ENCODE measurements around the gene DGAT2L6. TPM values are rescaled to one million over a fixed set of nuclear protein-coding genes. Genes with fewer than 3 reads are reported as not detected.

Gene DGAT2L6, protein sequence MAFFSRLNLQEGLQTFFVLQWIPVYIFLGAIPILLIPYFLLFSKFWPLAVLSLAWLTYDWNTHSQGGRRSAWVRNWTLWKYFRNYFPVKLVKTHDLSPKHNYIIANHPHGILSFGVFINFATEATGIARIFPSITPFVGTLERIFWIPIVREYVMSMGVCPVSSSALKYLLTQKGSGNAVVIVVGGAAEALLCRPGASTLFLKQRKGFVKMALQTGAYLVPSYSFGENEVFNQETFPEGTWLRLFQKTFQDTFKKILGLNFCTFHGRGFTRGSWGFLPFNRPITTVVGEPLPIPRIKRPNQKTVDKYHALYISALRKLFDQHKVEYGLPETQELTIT
- total RNA-seq = not detected

DNA sequence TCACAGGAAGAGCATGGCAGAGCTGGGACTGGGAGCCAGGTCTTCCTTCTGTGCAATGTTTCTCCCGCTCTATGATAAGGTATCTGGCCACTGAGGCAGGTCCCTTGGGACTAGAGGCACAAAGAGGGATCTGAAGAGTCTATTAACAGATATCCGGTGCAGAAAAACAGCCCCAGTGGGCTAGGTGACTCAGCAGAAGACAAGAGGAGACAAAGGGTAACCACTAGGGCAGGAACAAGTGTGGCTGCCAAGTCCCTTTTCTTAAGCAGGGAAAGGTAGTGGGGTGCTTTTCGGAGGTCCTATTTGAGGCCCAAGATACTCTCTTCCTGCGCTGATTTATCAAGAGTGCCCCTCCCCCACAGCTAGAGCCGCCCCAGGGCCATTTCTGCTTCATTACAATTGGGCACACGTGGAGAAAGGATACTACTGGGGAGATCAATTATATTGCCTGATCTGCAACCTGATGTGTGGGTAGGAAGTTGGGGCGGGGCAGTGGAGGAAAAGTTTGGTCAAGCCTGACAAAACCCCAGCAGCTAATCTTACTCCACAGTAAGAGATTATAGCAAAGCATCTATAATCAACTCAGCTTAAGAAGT, at the start of gene DGAT2L6:
TSS of gene DGAT2L6 (plus strand) at position 546 of the 596 bp plus-strand sequence. CDS start 100 bp downstream, outside the sequence.
- Mint-ChIP-seq H3K27me3 (peaks cover 0 to 6% of the 10 kb centered on the region in 2 donors), H3K36me3 (no peaks in the 10 kb centered on the region), H3K27ac (no peak within 1 kb of the TSS), H3K4me3 (no peak within 1 kb of the TSS), H3K9me3 (no peaks in the 10 kb centered on the region), H3K4me1 (ENCODE audit: low read depth in 2 of 2) (peaks cover 5 to 7% of the 10 kb centered on the region in 2 donors)
- no peak for DNase-seq (ENCODE audit: low spot score)
- ATAC-seq = no peak

GRCh38 chrX:70128071-70128470, 49.2 kb upstream of the DGAT2L6 start:
- H3K36me3 Mint-ChIP-seq = no peaks in the 10 kb centered on the region
- no peaks in the 10 kb centered on the region for H3K9me3 Mint-ChIP-seq
- H3K27ac Mint-ChIP-seq = no peak overlapping the region
- DNase-seq (ENCODE audit: low spot score) = no peak
- peaks cover 0 to 3% of the 10 kb centered on the region in 2 donors for H3K4me1 Mint-ChIP-seq (ENCODE audit: low read depth in 2 of 2)
- peaks cover 0 to 9% of the 10 kb centered on the region in 2 donors for H3K27me3 Mint-ChIP-seq
- no peak overlapping the region for H3K4me3 Mint-ChIP-seq
- ATAC-seq = no peak

- ATAC-seq = no peak
- Mint-ChIP-seq H3K27me3 (peaks cover 0 to 12% of the 10 kb centered on the region in 2 donors), H3K9me3 (no peaks in the 10 kb centered on the region), H3K27ac (no peak overlapping the region), H3K4me3 (no peak overlapping the region), H3K4me1 (ENCODE audit: low read depth in 2 of 2) (peaks cover 4 to 6% of the 10 kb centered on the region in 2 donors), H3K36me3 (no peaks in the 10 kb centered on the region)
- no peak for DNase-seq (ENCODE audit: low spot score)
Observed at GRCh38 chrX:70129816-70130215, 47.5 kb upstream of the DGAT2L6 start.

DNA sequence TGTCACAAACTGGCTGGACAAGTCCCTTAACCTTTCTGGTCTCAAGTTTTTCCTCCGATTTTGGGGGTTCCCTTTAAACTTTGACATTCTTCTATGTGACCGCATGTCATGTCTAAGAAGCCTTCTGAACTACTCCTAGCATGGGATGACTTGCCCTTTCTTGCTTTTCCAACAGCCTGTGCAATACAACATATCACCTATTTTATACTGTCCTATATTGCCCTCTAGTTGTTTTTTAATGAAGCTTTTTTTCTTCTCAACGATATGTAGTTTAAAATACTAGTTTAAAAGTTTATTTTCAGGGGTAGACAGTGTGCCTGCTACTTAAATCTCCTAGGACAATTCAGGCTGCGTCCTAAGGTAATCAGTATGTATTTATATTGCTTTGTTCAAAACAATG, 45.1 kb upstream of the DGAT2L6 start:
- no peak for ATAC-seq
- no peak for DNase-seq (ENCODE audit: low spot score)
- Mint-ChIP-seq H3K4me1 (ENCODE audit: low read depth in 2 of 2) (peaks cover 17 to 21% of the 10 kb centered on the region in 2 donors), H3K27me3 (peaks cover 0 to 15% of the 10 kb centered on the region in 2 donors), H3K27ac (peak overlapping the region in 1 of 2 donors; percentile 79), H3K4me3 (peak overlapping the region; percentile 17), H3K9me3 (no peaks in the 10 kb centered on the region), H3K36me3 (peaks cover 12% of the 10 kb centered on the region)

DNA sequence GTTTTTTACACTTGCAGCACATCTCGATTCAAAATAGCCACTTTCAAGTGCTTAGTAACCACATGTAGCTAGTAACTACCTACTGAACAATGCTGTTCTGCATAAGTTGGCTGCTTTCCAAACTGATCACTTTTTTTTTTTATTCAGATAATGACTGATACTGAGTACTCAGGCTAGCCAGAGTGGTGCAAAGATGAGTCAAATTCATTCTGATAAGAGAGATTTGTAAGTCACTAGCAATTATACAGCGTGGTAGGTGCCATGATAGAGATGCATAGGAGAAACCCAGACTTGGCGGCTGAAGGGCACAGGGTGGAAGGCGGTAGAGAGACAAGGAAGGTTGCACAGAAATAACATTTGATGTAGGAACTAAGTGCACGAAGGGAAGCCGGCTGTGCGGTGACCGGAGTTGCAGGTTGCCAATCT, 44.4 kb upstream of the DGAT2L6 start:
- Mint-ChIP-seq H3K27ac (peak overlapping the region; percentile 79 to 94), H3K36me3 (peaks cover 14% of the 10 kb centered on the region), H3K27me3 (peaks cover 0 to 15% of the 10 kb centered on the region in 2 donors), H3K4me1 (ENCODE audit: low read depth in 2 of 2) (peaks cover 17 to 24% of the 10 kb centered on the region in 2 donors), H3K4me3 (peak overlapping the region; percentile 91), H3K9me3 (no peaks in the 10 kb centered on the region)
- ATAC-seq = peak; percentile 21 to 70
- no peak for DNase-seq (ENCODE audit: low spot score)

GRCh38 chrX:70133303-70134115, 43.8 kb upstream of the DGAT2L6 start, which contains the start of gene IGBP1:
Gene IGBP1, plus strand, starts transcription at chrX:70133447. Its CDS starts 501 bp downstream, at chrX:70133948.
- H3K27ac Mint-ChIP-seq = peak within 1 kb of the TSS; percentile 79 to 94
- peaks cover 0 to 13% of the 10 kb centered on the region in 2 donors for H3K27me3 Mint-ChIP-seq
- ATAC-seq (peak; percentile 92 to 94), DNase-seq (ENCODE audit: low spot score) (peak; percentile 85)
- H3K36me3 Mint-ChIP-seq = peaks cover 14% of the 10 kb centered on the region
- peaks cover 17 to 24% of the 10 kb centered on the region in 2 donors for H3K4me1 Mint-ChIP-seq (ENCODE audit: low read depth in 2 of 2)
- H3K4me3 Mint-ChIP-seq = peak within 1 kb of the TSS; percentile 91
- no peaks in the 10 kb centered on the region for H3K9me3 Mint-ChIP-seq

- peaks cover 0 to 12% of the 10 kb centered on the region in 2 donors for H3K27me3 Mint-ChIP-seq
- peak overlapping the region; percentile 91 for H3K4me3 Mint-ChIP-seq
- DNase-seq (ENCODE audit: low spot score) (no peak), ATAC-seq (peak; percentile 5 to 13)
- peak overlapping the region; percentile 79 to 94 for H3K27ac Mint-ChIP-seq
- peaks cover 14% of the 10 kb centered on the region for H3K36me3 Mint-ChIP-seq
- H3K4me1 Mint-ChIP-seq (ENCODE audit: low read depth in 2 of 2) = peaks cover 17 to 24% of the 10 kb centered on the region in 2 donors
- no peaks in the 10 kb centered on the region for H3K9me3 Mint-ChIP-seq
Observed at GRCh38 chrX:70134116-70134477, 43.2 kb upstream of the DGAT2L6 start.

- peaks cover 27% of the 10 kb centered on the region for H3K36me3 Mint-ChIP-seq
- H3K4me1 Mint-ChIP-seq (ENCODE audit: low read depth in 2 of 2) = peaks cover 14 to 32% of the 10 kb centered on the region in 2 donors
- H3K4me3 Mint-ChIP-seq = no peak overlapping the region
- H3K27me3 Mint-ChIP-seq = peaks cover 0 to 6% of the 10 kb centered on the region in 2 donors
- ATAC-seq (no peak), DNase-seq (ENCODE audit: low spot score) (no peak)
- no peak overlapping the region for H3K27ac Mint-ChIP-seq
- H3K9me3 Mint-ChIP-seq = no peaks in the 10 kb centered on the region
Observed at GRCh38 chrX:70138622-70139021, 38.7 kb upstream of the DGAT2L6 start.

GRCh38 chrX:70139736-70140135, 37.5 kb upstream of the DGAT2L6 start:
- Mint-ChIP-seq H3K4me1 (ENCODE audit: low read depth in 2 of 2) (peaks cover 14 to 27% of the 10 kb centered on the region in 2 donors), H3K4me3 (no peak overlapping the region), H3K27ac (no peak overlapping the region), H3K27me3 (peaks cover 0 to 3% of the 10 kb centered on the region in 2 donors), H3K36me3 (peaks cover 27% of the 10 kb centered on the region), H3K9me3 (no peaks in the 10 kb centered on the region)
- no peak for ATAC-seq
- no peak for DNase-seq (ENCODE audit: low spot score)

- Mint-ChIP-seq H3K27me3 (peaks cover 0 to 2% of the 10 kb centered on the region in 2 donors), H3K9me3 (no peaks in the 10 kb centered on the region), H3K27ac (no peak overlapping the region), H3K4me3 (no peak overlapping the region), H3K4me1 (ENCODE audit: low read depth in 2 of 2) (peaks cover 4 to 16% of the 10 kb centered on the region in 2 donors), H3K36me3 (peaks cover 26% of the 10 kb centered on the region)
- DNase-seq (ENCODE audit: low spot score) = no peak
- ATAC-seq = no peak
Observed at GRCh38 chrX:70141373-70141772, 35.9 kb upstream of the DGAT2L6 start.

- Mint-ChIP-seq H3K4me1 (ENCODE audit: low read depth in 2 of 2) (no peaks in the 10 kb centered on the region), H3K27ac (no peak overlapping the region), H3K4me3 (no peak overlapping the region), H3K9me3 (no peaks in the 10 kb centered on the region), H3K36me3 (no peaks in the 10 kb centered on the region), H3K27me3 (peaks cover 0 to 4% of the 10 kb centered on the region in 2 donors)
- no peak for ATAC-seq
- DNase-seq (ENCODE audit: low spot score) = no peak
Observed at GRCh38 chrX:70166601-70167590, 10.4 kb upstream of the DGAT2L6 start.

DNA sequence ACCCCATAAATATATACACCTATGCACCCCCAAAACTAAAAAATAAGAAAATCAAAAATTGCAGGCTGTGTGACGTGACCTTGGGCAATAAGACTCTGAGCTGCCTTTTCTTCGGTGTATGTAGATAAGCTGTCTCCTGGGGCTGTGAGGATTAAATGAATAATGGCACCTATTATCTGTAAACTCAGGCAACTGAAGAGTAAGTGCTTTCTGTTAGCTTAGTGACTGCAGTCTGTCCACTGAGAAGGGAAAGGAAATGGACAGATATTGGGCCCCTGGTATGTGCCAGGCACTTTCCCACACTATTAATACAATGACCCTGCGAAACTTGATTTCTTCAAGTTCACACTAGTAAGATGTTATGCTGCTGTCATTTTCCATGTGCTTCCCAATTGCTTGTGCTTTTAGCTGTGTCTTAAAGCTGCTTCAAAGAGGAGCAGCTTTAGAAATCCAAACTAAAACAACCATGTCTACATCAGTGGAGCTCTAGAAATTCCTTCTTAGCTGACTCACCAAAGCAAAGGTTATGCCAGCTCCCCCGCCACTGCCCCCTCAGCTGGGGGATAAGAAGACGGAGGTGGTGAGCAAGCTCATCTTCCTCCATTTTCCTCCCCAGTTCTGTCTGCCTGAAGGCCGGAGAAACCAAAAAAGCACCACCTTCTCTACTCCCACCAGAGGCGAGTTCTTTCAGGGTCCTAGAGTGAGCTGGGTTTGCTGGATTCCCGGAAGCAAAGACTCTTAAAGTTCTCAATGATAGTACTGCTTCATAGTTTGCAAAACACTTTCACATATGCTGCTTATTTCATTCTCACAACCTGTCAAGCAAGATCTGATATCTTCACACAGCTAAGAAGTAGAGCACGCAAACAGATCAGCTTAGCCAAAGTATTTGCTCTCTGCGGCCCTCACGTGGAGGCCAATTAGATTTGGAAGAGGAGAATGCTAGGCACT, 8.8 kb upstream of the DGAT2L6 start:
- peaks cover 0 to 4% of the 10 kb centered on the region in 2 donors for H3K27me3 Mint-ChIP-seq

More for the DNA sequence above, 8.8 kb upstream of the DGAT2L6 start:
- no peak overlapping the region for H3K27ac Mint-ChIP-seq
- DNase-seq (ENCODE audit: low spot score) (no peak), ATAC-seq (no peak)
- no peaks in the 10 kb centered on the region for H3K36me3 Mint-ChIP-seq
- no peaks in the 10 kb centered on the region for H3K4me1 Mint-ChIP-seq (ENCODE audit: low read depth in 2 of 2)
- H3K9me3 Mint-ChIP-seq = no peaks in the 10 kb centered on the region
- H3K4me3 Mint-ChIP-seq = no peak overlapping the region
